Hematopoietic multipotent progenitor cell (in vitro differentiated cells): ENCODE measurements around the gene ARHGEF7. TPM values are rescaled to one million over a fixed set of nuclear protein-coding genes. Genes with fewer than 3 reads are reported as not detected.

Experiments
- DNase-seq, 3 donors: peaks; one replicate each; pipeline ENCODE4 v3.0.0-alpha.2; 2011 to 2015; ENCODE audit warnings: low read depth in 2 of 3, low spot score in 2 of 3
- total RNA-seq: library from RNA; depleted of rRNA; stranded (reverse); fragments of >200 nt; gene quantifications from one replicate; pipeline ENCODE4 v1.2.3, GENCODE V29; 2012

The ARHGEF7 gene
- total RNA-seq, 1 donor, result 34.2 TPM

- no peak for DNase-seq
Measured at GRCh38 chr13:111131048-111131447, 15.9 kb downstream of the ARHGEF7 start.

GRCh38 chr13:111131611-111132010, 16.5 kb downstream of the ARHGEF7 start:
- no peak for DNase-seq

- no peak for DNase-seq
Measured at GRCh38 chr13:111132948-111133347, 17.8 kb downstream of the ARHGEF7 start.

- no peak for DNase-seq
Measured at GRCh38 chr13:111139452-111139851, 24.3 kb downstream of the ARHGEF7 start.

GRCh38 chr13:111139873-111140561, 24.9 kb downstream of the ARHGEF7 start:
- DNase-seq, result no peak

GRCh38 chr13:111140562-111141105, 25.5 kb downstream of the ARHGEF7 start:
- no peak for DNase-seq

GRCh38 chr13:111142472-111142871, 27.4 kb downstream of the ARHGEF7 start:
- no peak for DNase-seq

- DNase-seq, result no peak
Measured at GRCh38 chr13:111143865-111144540, 28.9 kb downstream of the ARHGEF7 start.

- no peak for DNase-seq
Measured at GRCh38 chr13:111145071-111145470, 30.0 kb downstream of the ARHGEF7 start.

GRCh38 chr13:111145506-111145905, 30.4 kb downstream of the ARHGEF7 start:
- no peak for DNase-seq

GRCh38 chr13:111152844-111153243, 37.7 kb downstream of the ARHGEF7 start:
- peak in 1 of 3 donors; percentile 15 for DNase-seq

GRCh38 chr13:111153279-111153976, 38.3 kb downstream of the ARHGEF7 start:
- peak; percentile 84 to 95 (median 93) for DNase-seq

- DNase-seq, result peak in 1 of 3 donors; percentile 53
Measured at GRCh38 chr13:111153977-111154332, 38.8 kb downstream of the ARHGEF7 start.

GRCh38 chr13:111156421-111156820, 41.3 kb downstream of the ARHGEF7 start:
- no peak for DNase-seq

GRCh38 chr13:111158136-111158805, 43.2 kb downstream of the ARHGEF7 start:
- DNase-seq, result no peak

- DNase-seq, result no peak
Measured at GRCh38 chr13:111159362-111160320, 44.5 kb downstream of the ARHGEF7 start.

- DNase-seq, result no peak
Measured at GRCh38 chr13:111160648-111161047, 45.5 kb downstream of the ARHGEF7 start.

- DNase-seq, result no peak
Measured at GRCh38 chr13:111161601-111162600, 46.8 kb downstream of the ARHGEF7 start.
